ENCODE data around the gene TALDO1. TPM values are rescaled to one million over a fixed set of nuclear protein-coding genes. Genes with fewer than 3 reads are reported as not detected.

The TALDO1 gene
- polyA plus RNA-seq, 1 donor from 2014 or later = 156 TPM

DNA sequence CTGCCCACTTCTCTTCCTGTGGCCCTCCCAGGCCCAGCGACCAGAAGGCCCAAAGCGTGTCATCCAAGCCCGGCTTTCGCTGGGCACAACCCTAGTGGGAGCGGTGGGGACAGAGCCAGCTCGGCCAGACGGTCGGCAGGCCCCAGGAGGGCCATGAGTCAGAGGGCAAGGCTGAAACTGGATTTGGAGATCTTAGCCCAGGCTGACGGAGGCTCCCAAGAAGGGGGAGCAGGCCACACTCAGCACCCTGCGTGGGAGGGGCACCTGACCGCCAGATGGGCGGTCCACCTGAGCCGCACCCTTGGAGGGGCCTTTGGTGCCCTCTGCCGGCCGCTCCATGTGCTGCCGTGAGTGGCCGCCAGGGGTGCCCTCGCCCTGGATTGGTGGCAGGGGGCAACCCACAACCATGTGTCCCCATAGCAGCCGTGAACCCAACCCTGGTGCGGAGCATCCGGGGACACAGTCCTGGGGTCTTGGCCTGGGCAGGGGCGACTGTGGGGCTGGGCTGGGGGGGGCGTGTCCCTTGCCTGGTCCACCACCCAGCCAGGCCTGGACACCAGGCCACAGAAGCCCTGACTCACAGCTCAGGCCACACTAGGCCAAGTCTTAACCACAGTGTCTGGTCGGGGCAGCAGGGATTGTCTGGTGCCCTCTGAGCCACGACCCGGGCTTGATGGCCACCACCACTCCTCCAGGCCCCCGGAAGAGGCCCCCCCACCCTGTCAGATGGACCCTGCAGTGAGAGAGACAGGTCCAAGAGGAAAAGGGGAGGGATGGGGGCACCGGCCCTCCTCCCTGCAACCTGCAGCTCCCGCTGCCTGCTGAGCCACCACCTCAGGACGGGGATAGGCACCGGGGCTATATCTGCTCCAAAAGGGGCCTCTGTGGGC lies 19.2 kb upstream of the TALDO1 start:
- Histone ChIP-seq H3K4me3 (ENCODE audit: low read length) (no peak overlapping the region), H3K9me3 (ENCODE audit: low read length) (no peaks in the 10 kb centered on the region), H3K27me3 (ENCODE audit: insufficient read depth, low read depth, low read length) (peaks cover 38% of the 10 kb centered on the region), H2AFZ (ENCODE audit: low read depth, low read length) (no peak overlapping the region), H4K20me1 (ENCODE audit: insufficient read depth) (no peaks in the 10 kb centered on the region), H3K9me2 (ENCODE audit: insufficient read depth, low read length) (no peaks in the 10 kb centered on the region), H3K27ac (ENCODE audit: low read length) (no peak overlapping the region), H3K9ac (ENCODE audit: low read length) (no peak overlapping the region), H3K4me2 (ENCODE audit: low read length) (no peak overlapping the region), H3K79me2 (replicated peaks; ENCODE audit: insufficient read depth, low read length) (no peaks in the 10 kb centered on the region), H3F3A (ENCODE audit: insufficient read depth, low read length, poor library complexity, severe bottlenecking) (no peaks in the 10 kb centered on the region), H3K36me3 (ENCODE audit: insufficient read depth, low read length) (no peaks in the 10 kb centered on the region)
- TF ChIP-seq REST (IDR thresholded peaks at IDR 0.05; ENCODE audit: borderline replicate concordance) (no peak), EZH2 (IDR thresholded peaks at IDR 0.05; ENCODE audit: borderline replicate concordance, insufficient read depth, low read length, poor library complexity, severe bottlenecking) (no peak), EP300 (conservative IDR thresholded peaks at IDR 0.05; ENCODE audit: poor library complexity, severe bottlenecking) (no peak), SMC3 (conservative IDR thresholded peaks at IDR 0.05; ENCODE audit: poor library complexity) (peak; percentile 50), RAD21 (conservative IDR thresholded peaks at IDR 0.05) (peak; percentile 45), TAF1 (IDR thresholded peaks at IDR 0.05; ENCODE audit: low read depth) (no peak), MXI1 (conservative IDR thresholded peaks at IDR 0.05; ENCODE audit: poor library complexity, severe bottlenecking) (no peak), POLR2AphosphoS5 (IDR thresholded peaks at IDR 0.05) (no peak)
- TF ChIP-seq, protein P1, sequence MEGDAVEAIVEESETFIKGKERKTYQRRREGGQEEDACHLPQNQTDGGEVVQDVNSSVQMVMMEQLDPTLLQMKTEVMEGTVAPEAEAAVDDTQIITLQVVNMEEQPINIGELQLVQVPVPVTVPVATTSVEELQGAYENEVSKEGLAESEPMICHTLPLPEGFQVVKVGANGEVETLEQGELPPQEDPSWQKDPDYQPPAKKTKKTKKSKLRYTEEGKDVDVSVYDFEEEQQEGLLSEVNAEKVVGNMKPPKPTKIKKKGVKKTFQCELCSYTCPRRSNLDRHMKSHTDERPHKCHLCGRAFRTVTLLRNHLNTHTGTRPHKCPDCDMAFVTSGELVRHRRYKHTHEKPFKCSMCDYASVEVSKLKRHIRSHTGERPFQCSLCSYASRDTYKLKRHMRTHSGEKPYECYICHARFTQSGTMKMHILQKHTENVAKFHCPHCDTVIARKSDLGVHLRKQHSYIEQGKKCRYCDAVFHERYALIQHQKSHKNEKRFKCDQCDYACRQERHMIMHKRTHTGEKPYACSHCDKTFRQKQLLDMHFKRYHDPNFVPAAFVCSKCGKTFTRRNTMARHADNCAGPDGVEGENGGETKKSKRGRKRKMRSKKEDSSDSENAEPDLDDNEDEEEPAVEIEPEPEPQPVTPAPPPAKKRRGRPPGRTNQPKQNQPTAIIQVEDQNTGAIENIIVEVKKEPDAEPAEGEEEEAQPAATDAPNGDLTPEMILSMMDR (IDR thresholded peaks at IDR 0.05; ENCODE audit: poor library complexity, severe bottlenecking) = peak; percentile 74

GRCh38 chr11:728901-729491 lies 18.3 kb upstream of the TALDO1 start:
- Histone ChIP-seq H3K27ac (ENCODE audit: low read length) (no peak overlapping the region), H4K20me1 (ENCODE audit: insufficient read depth) (no peaks in the 10 kb centered on the region), H3K36me3 (ENCODE audit: insufficient read depth, low read length) (no peaks in the 10 kb centered on the region), H3K9me3 (ENCODE audit: low read length) (no peaks in the 10 kb centered on the region), H3K27me3 (ENCODE audit: insufficient read depth, low read depth, low read length) (peaks cover 37% of the 10 kb centered on the region), H3F3A (ENCODE audit: insufficient read depth, low read length, poor library complexity, severe bottlenecking) (no peaks in the 10 kb centered on the region), H3K4me3 (ENCODE audit: low read length) (no peak overlapping the region), H2AFZ (ENCODE audit: low read depth, low read length) (no peak overlapping the region), H3K9me2 (ENCODE audit: insufficient read depth, low read length) (no peaks in the 10 kb centered on the region), H3K9ac (ENCODE audit: low read length) (no peak overlapping the region), H3K4me2 (ENCODE audit: low read length) (no peak overlapping the region), H3K79me2 (replicated peaks; ENCODE audit: insufficient read depth, low read length) (no peaks in the 10 kb centered on the region)
- TF ChIP-seq MXI1 (conservative IDR thresholded peaks at IDR 0.05; ENCODE audit: poor library complexity, severe bottlenecking) = no peak
- no peak for TF ChIP-seq SMC3 (conservative IDR thresholded peaks at IDR 0.05; ENCODE audit: poor library complexity)
- TF ChIP-seq REST (IDR thresholded peaks at IDR 0.05; ENCODE audit: borderline replicate concordance) = no peak
- TF ChIP-seq EZH2 (IDR thresholded peaks at IDR 0.05; ENCODE audit: borderline replicate concordance, insufficient read depth, low read length, poor library complexity, severe bottlenecking) = no peak
- no peak for TF ChIP-seq TAF1 (IDR thresholded peaks at IDR 0.05; ENCODE audit: low read depth)
- TF ChIP-seq, protein P1 (IDR thresholded peaks at IDR 0.05; ENCODE audit: poor library complexity, severe bottlenecking) = no peak
- TF ChIP-seq POLR2AphosphoS5 (IDR thresholded peaks at IDR 0.05) = no peak
- no peak for TF ChIP-seq RAD21 (conservative IDR thresholded peaks at IDR 0.05)
- TF ChIP-seq EP300 (conservative IDR thresholded peaks at IDR 0.05; ENCODE audit: poor library complexity, severe bottlenecking) = no peak

All from neural cell (in vitro differentiated cells).